GM18499 (cell line): Measurements from ENCODE around the gene MBOAT1.
"Not testable (repeated sequence)": the region's sequence is repeated elsewhere in the genome, so short reads cannot be mapped to it uniquely, and the experiment has no call there.

ENCODE experiments used
- ATAC-seq: cut with Tn5 transposase; IDR thresholded peaks from one replicate; pipeline ENCODE4 v1.9.1; 2021; ENCODE audit warnings: moderate number of reproducible peaks; ENCODE audit not compliant: insufficient read depth, unreplicated experiment

The MBOAT1 gene

GRCh38 chr6:20212392-20213111 lies at the start of gene MBOAT1:
Gene MBOAT1 (minus strand): TSS chr6:20212469. CDS start chr6:20212234, 235 bp downstream.
- ATAC-seq: peak; percentile 53

- ATAC-seq: no peak
Observed at GRCh38 chr6:20261685-20262084, 49.4 kb upstream of the MBOAT1 start.

- ATAC-seq: no peak
Observed at GRCh38 chr6:20260360-20260759, 48.1 kb upstream of the MBOAT1 start.

GRCh38 chr6:20259316-20260049 lies 47.2 kb upstream of the MBOAT1 start:
- no peak for ATAC-seq

- ATAC-seq: no peak
Observed at GRCh38 chr6:20255428-20255827, 43.2 kb upstream of the MBOAT1 start.

GRCh38 chr6:20254295-20254694 lies 42.0 kb upstream of the MBOAT1 start:
- ATAC-seq: no peak

GRCh38 chr6:20253021-20253420 lies 40.8 kb upstream of the MBOAT1 start:
- ATAC-seq: no peak

- ATAC-seq: no peak
Observed at GRCh38 chr6:20252311-20252710, 40.0 kb upstream of the MBOAT1 start.

GRCh38 chr6:20251525-20251924 lies 39.3 kb upstream of the MBOAT1 start:
- ATAC-seq: no peak

- no peak for ATAC-seq
Observed at GRCh38 chr6:20246125-20246524, 33.9 kb upstream of the MBOAT1 start.

- not testable (repeated sequence) for ATAC-seq
Observed at GRCh38 chr6:20244807-20245681, 32.8 kb upstream of the MBOAT1 start.

GRCh38 chr6:20243288-20243687 lies 31.0 kb upstream of the MBOAT1 start:
- no peak for ATAC-seq

GRCh38 chr6:20242397-20242796 lies 30.1 kb upstream of the MBOAT1 start:
- ATAC-seq: no peak

GRCh38 chr6:20241102-20241501 lies 28.8 kb upstream of the MBOAT1 start:
- ATAC-seq: no peak

GRCh38 chr6:20238688-20239587 lies 26.7 kb upstream of the MBOAT1 start:
- ATAC-seq: no peak

GRCh38 chr6:20237677-20238460 lies 25.6 kb upstream of the MBOAT1 start:
- no peak for ATAC-seq

GRCh38 chr6:20236909-20237600 lies 24.8 kb upstream of the MBOAT1 start:
- no peak for ATAC-seq

GRCh38 chr6:20236344-20236743 lies 24.1 kb upstream of the MBOAT1 start:
- no peak for ATAC-seq
